NCI-H526 (cell line): Measurements from ENCODE around the gene ACAA2.

Source experiments
- DNase-seq, 2 experiments: peaks; one replicate each; lab custom pipeline; 2025; lab: John Stamatoyannopoulos, UW

Gene ACAA2

DNA sequence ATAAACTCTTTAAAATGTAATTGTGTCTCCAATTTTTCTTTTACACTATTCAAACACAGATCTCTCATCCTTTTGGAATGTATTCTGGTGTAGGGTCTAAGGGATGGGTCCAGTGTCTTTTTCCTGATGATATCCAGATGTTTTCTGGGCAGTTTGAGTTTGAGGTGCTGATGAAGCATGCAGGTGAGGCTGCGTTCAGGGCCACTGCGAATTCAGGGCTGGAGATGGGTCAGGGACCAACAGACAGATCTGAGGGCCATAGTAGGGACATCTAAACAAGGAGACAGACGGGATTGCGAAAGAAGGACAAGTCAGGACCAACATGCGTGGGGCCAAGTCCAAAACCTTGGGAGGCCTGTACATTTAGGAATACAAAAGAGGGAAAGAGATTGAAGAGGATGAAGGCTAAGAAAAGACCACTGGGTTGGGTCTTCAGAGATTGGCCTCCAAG, 70.2 kb downstream of the ACAA2 start:
- no peak for DNase-seq

GRCh38 chr18:49742316-49743116, 70.8 kb downstream of the ACAA2 start:
- DNase-seq: no peak

- DNase-seq: no peak
Measured at GRCh38 chr18:49739275-49739674, 74.1 kb downstream of the ACAA2 start.

- DNase-seq: no peak
Measured at GRCh38 chr18:49738721-49739120, 74.6 kb downstream of the ACAA2 start.

GRCh38 chr18:49734836-49735235, 78.5 kb downstream of the ACAA2 start:
- no peak for DNase-seq

DNA sequence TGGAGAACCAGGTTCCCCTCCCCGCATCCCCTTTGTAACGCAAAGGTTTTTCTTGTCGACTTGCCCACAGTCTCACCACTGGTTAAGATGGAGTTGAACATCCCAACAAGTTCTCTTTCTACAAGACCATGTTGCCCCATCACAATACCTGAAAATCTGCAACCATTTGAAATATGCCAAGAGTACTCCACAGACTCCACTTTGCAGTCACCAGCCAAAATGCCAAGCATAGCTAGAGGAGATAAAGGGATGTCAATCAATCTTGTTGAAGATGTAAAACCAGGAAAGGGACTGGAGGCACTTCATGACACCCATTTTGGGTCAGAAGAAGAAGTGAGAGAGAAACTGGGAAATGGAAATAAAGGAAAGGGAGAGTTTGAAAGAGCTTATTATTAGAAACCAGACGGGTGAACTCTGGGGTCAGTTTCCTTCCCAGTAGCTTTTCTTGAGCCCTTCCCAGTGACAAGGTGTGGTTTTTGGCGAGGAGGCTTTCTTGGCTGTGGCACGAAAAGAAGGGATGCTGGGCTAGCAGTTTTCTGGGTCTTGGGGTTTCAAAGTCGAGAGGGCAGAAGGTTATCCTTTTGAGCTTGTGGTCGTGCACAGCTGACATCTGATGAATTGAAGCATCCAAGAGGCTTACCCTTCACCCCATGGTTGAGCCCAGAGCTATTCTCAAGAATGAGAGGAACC, 79.3 kb downstream of the ACAA2 start:
- DNase-seq: no peak

- no peak for DNase-seq
Measured at GRCh38 chr18:49733321-49733720, 80.0 kb downstream of the ACAA2 start.
